ENCODE data around the gene LYL1.

DNA sequence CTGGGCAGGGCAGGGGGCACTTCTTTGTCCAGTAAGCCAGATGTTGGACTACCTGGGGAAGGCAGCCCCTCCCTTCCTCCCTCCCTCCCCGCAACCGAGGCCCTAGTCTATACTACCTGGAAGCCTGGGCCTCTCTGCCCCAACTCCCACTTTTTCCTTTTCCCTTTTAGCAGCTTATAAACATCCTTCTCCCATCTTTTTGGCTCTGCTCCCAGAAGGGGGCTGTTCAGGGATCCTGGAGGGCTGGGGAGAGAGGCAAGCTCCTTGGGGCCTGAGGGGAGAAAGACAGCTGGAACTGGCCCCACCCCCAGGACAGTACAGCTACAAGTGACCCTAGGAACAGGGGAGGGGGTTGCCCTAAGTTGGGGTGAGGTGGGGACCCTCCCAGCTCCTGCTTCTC, 44.9 kb downstream of the LYL1 start:
- TF ChIP-seq CTCF (IDR thresholded peaks at IDR 0.05), result no peak
- TF ChIP-seq EZH2 (IDR thresholded peaks at IDR 0.05), result no peak
- TF ChIP-seq EZH2phosphoT487 (IDR thresholded peaks at IDR 0.05), result no peak
